ENCODE measurements around the gene PSMA4.

Gene PSMA4

GRCh38 chr15:78598348-78598747 is 58.1 kb downstream of the PSMA4 start:
- Mint-ChIP-seq H3K27ac (no peak overlapping the region), H3K9me3 (no peaks in the 10 kb centered on the region), H3K36me3 (ENCODE audit: low read depth) (peaks cover 7% of the 10 kb centered on the region)

DNA sequence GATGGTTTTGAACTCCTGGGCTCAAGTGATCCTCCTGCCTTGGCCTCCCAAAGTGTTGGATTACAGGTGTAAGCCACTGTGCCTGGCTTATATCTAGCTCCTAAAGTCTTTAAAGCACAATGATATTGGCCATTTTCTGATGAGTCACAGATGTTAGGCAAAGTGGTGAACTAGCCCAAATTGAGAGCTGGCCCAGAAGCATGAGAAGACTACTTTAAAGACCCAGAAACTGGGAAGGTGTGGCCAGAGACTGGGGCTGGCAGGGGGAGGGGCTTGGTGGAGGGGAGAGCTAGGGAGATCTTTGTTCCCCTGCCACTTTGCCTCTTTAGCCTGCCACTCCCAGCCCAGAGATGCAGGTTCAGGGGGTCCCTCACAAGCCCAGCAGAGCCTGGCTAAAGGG is 58.9 kb downstream of the PSMA4 start:
- H3K9me3 Mint-ChIP-seq, result no peaks in the 10 kb centered on the region
- TF ChIP-seq, protein P1, sequence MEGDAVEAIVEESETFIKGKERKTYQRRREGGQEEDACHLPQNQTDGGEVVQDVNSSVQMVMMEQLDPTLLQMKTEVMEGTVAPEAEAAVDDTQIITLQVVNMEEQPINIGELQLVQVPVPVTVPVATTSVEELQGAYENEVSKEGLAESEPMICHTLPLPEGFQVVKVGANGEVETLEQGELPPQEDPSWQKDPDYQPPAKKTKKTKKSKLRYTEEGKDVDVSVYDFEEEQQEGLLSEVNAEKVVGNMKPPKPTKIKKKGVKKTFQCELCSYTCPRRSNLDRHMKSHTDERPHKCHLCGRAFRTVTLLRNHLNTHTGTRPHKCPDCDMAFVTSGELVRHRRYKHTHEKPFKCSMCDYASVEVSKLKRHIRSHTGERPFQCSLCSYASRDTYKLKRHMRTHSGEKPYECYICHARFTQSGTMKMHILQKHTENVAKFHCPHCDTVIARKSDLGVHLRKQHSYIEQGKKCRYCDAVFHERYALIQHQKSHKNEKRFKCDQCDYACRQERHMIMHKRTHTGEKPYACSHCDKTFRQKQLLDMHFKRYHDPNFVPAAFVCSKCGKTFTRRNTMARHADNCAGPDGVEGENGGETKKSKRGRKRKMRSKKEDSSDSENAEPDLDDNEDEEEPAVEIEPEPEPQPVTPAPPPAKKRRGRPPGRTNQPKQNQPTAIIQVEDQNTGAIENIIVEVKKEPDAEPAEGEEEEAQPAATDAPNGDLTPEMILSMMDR (IDR thresholded peaks at IDR 0.05; ENCODE audit: unreplicated experiment in 3 of 3), result no peak

More at GRCh38 chr15:78598348-78598747, 58.1 kb downstream of the PSMA4 start:
- Mint-ChIP-seq H3K4me3 (no peak overlapping the region), H3K4me1 (no peaks in the 10 kb centered on the region), H3K27me3 (ENCODE audit: low read depth) (no peaks in the 10 kb centered on the region)
- TF ChIP-seq, protein P1 (IDR thresholded peaks at IDR 0.05; ENCODE audit: unreplicated experiment in 3 of 3), result no peak

More for the DNA sequence above, 58.9 kb downstream of the PSMA4 start:
- Mint-ChIP-seq H3K4me3 (no peak overlapping the region), H3K4me1 (no peaks in the 10 kb centered on the region), H3K27me3 (ENCODE audit: low read depth) (peaks cover under 1% of the 10 kb centered on the region), H3K27ac (no peak overlapping the region), H3K36me3 (ENCODE audit: low read depth) (peaks cover 7% of the 10 kb centered on the region)

All from nephron (organoid).